Fibroblast of lung (primary cell): ENCODE data around the gene ERBB4. TPM values are rescaled to one million over a fixed set of nuclear protein-coding genes. Genes with fewer than 3 reads are reported as not detected.

Source experiments
- DNase-seq, 2 donors: peaks; one replicate each; pipeline versions ENCODE4 v3.0.0 to v3.0.0-alpha.2; 2010; ENCODE audit warnings: low read depth in 2 of 2
- H2AFZ ChIP-seq: 2 replicates; pipeline ENCODE4 v1.5.1; 2012; ENCODE audit warnings: low read length, control low read depth, inconsistent platforms
- H3K27ac ChIP-seq: 2 replicates; pipeline ENCODE4 v1.5.1; 2011; ENCODE audit warnings: low read length, control low read depth; ENCODE audit not compliant: insufficient read depth
- H3K27me3 ChIP-seq: 2 replicates; pipeline ENCODE4 v1.5.1; 2011; ENCODE audit warnings: mild to moderate bottlenecking, low read length; ENCODE audit not compliant: control insufficient read depth, insufficient read depth
- H3K36me3 ChIP-seq: 2 replicates; pipeline ENCODE4 v1.5.1; 2011; ENCODE audit warnings: low read length; ENCODE audit not compliant: control insufficient read depth, insufficient read depth
- H3K4me1 ChIP-seq: 2 replicates; pipeline ENCODE4 v1.5.1; 2011; ENCODE audit warnings: low read length; ENCODE audit not compliant: control insufficient read depth, insufficient read depth; ENCODE audit errors: extremely low read depth
- H3K4me2 ChIP-seq: 2 replicates; pipeline ENCODE4 v1.5.1; 2011; ENCODE audit warnings: low read length, control low read depth; ENCODE audit not compliant: insufficient read depth; ENCODE audit errors: extremely low read depth
- H3K4me3 ChIP-seq, 4 experiments: fragments of 200-600 bp in 1 of 4; sonication (generic) in 1 of 4; replicated peaks in 1 of 4; 2 replicates each; pipeline ENCODE4 v1.5.1; 2011 to 2016; ENCODE audit warnings: low read length in 4 of 4, low read depth in 3 of 4, mild to moderate bottlenecking in 3 of 4, control low read depth in 2 of 4, inconsistent platforms in 1 of 4, mixed read lengths in 1 of 4; ENCODE audit not compliant: insufficient read depth in 1 of 4; ENCODE audit errors: control extremely low read depth in 1 of 4
- H3K79me2 ChIP-seq: 2 replicates; pipeline ENCODE4 v1.5.1; 2012; ENCODE audit warnings: mild to moderate bottlenecking, low read length, inconsistent platforms; ENCODE audit not compliant: control insufficient read depth, insufficient read depth
- H3K9ac ChIP-seq: 2 replicates; pipeline ENCODE4 v1.5.1; 2011; ENCODE audit warnings: mild to moderate bottlenecking, low read length, control low read depth; ENCODE audit not compliant: insufficient read depth
- H3K9me3 ChIP-seq: 2 replicates; pipeline ENCODE4 v1.5.1; 2012; ENCODE audit warnings: low read depth, low read length; ENCODE audit not compliant: control insufficient read depth, insufficient read depth
- H4K20me1 ChIP-seq: 2 replicates; pipeline ENCODE4 v1.5.1; 2011; ENCODE audit warnings: low read length; ENCODE audit not compliant: control insufficient read depth, insufficient read depth; ENCODE audit errors: extremely low read depth
- CTCF ChIP-seq, 2 donors: IDR thresholded peaks in 1 of 2; conservative IDR thresholded peaks in 1 of 2; 1 replicate in 1 of 2; 2 replicates in 1 of 2; pipeline ENCODE4 v1.5.1; 2011 to 2012; ENCODE audit warnings: low read length in 2 of 2, control low read depth in 1 of 2, inconsistent platforms in 1 of 2, low read depth in 1 of 2, mild to moderate bottlenecking in 1 of 2
- EZH2 ChIP-seq: IDR thresholded peaks from 2 replicates; pipeline ENCODE4 v1.5.1; 2012; ENCODE audit warnings: low read length, control low read depth, mild to moderate bottlenecking; ENCODE audit errors: missing control alignments
- polyA plus RNA-seq, 2 donors: library from polyadenylated mRNA; depleted of rRNA in 1 of 2; stranded (reverse) in 1 of 2; unstranded in 1 of 2; fragments of >200 nt; gene quantifications; 2 replicates each; pipeline ENCODE4 v1.2.1, GENCODE V29; 2011 to 2012; ENCODE audit warnings: missing spikeins in 1 of 2
- total RNA-seq: library from RNA; depleted of rRNA; stranded (reverse); fragments of >200 nt; gene quantifications from 2 replicates; pipeline ENCODE4 v1.2.1, GENCODE V29; 2014

The ERBB4 gene
- total and polyA plus RNA-seq, 2 donors (not counting 1 experiment from before 2014, with no cell fraction given), result 0.08 to 0.17 TPM

- Histone ChIP-seq H3K9ac (no peak overlapping the region), H4K20me1 (no peaks in the 10 kb centered on the region), H3K36me3 (no peaks in the 10 kb centered on the region), H3K4me1 (no peaks in the 10 kb centered on the region), H3K4me3 (no peak overlapping the region), H2AFZ (no peak overlapping the region), H3K9me3 (no peaks in the 10 kb centered on the region), H3K4me2 (no peak overlapping the region), H3K79me2 (no peaks in the 10 kb centered on the region), H3K27ac (no peak overlapping the region), H3K27me3 (no peaks in the 10 kb centered on the region)
- DNase-seq, result no peak
- no peak for TF ChIP-seq EZH2
- no peak for TF ChIP-seq CTCF (conservative IDR thresholded peaks at IDR 0.05 in 1 of 2, IDR thresholded peaks at IDR 0.05 in 1 of 2; ENCODE audit: low read depth in 1 of 2, low read length in 2 of 2)
Observed at GRCh38 chr2:211503856-211504255, 1034.7 kb downstream of the ERBB4 start.

- no peak overlapping the region for H3K27ac ChIP-seq
- no peaks in the 10 kb centered on the region for H4K20me1 ChIP-seq
- no peaks in the 10 kb centered on the region for H3K4me1 ChIP-seq
- no peak overlapping the region for H3K4me3 ChIP-seq
- no peaks in the 10 kb centered on the region for H3K79me2 ChIP-seq
- no peak for DNase-seq
- no peak overlapping the region for H3K9ac ChIP-seq
- TF ChIP-seq CTCF (conservative IDR thresholded peaks at IDR 0.05 in 1 of 2, IDR thresholded peaks at IDR 0.05 in 1 of 2; ENCODE audit: low read depth in 1 of 2, low read length in 2 of 2) (no peak), EZH2 (no peak)
- H3K9me3 ChIP-seq, result no peaks in the 10 kb centered on the region
- H2AFZ ChIP-seq, result no peak overlapping the region
- no peaks in the 10 kb centered on the region for H3K27me3 ChIP-seq
- H3K4me2 ChIP-seq, result no peak overlapping the region
- no peaks in the 10 kb centered on the region for H3K36me3 ChIP-seq
Observed at GRCh38 chr2:211503198-211503597, 1035.4 kb downstream of the ERBB4 start.

- H3K9me3 ChIP-seq, result no peaks in the 10 kb centered on the region
- no peaks in the 10 kb centered on the region for H4K20me1 ChIP-seq
- TF ChIP-seq EZH2 (no peak), CTCF (conservative IDR thresholded peaks at IDR 0.05 in 1 of 2, IDR thresholded peaks at IDR 0.05 in 1 of 2; ENCODE audit: low read depth in 1 of 2, low read length in 2 of 2) (no peak)
- H3K4me2 ChIP-seq, result no peak overlapping the region
- no peak overlapping the region for H3K4me3 ChIP-seq
- no peaks in the 10 kb centered on the region for H3K4me1 ChIP-seq
- no peak overlapping the region for H3K27ac ChIP-seq
- no peaks in the 10 kb centered on the region for H3K36me3 ChIP-seq
- H3K79me2 ChIP-seq, result no peaks in the 10 kb centered on the region
- H3K27me3 ChIP-seq, result no peaks in the 10 kb centered on the region
- no peak for DNase-seq
- H3K9ac ChIP-seq, result no peak overlapping the region
- H2AFZ ChIP-seq, result no peak overlapping the region
Observed at GRCh38 chr2:211498551-211499205, 1039.9 kb downstream of the ERBB4 start.
